H7 (cell line): ENCODE results near the gene SYN1. TPM values are rescaled to one million over a fixed set of nuclear protein-coding genes. Genes with fewer than 3 reads are reported as not detected.
"Not testable (repeated sequence)": the region's sequence is repeated elsewhere in the genome, so short reads cannot be mapped to it uniquely, and the experiment has no call there.

ENCODE experiments used
- DNase-seq: peaks from one replicate; pipeline ENCODE4 v3.0.0; 2012
- H3K27me3 ChIP-seq: 2 replicates; pipeline ENCODE4 v1.6.0; 2011; ENCODE audit warnings: mild to moderate bottlenecking, low read length; ENCODE audit not compliant: control insufficient read depth, insufficient read depth
- H3K36me3 ChIP-seq: replicated peaks from 2 replicates; pipeline ENCODE4 v1.5.1; 2011; ENCODE audit warnings: low read length; ENCODE audit not compliant: control insufficient read depth, insufficient read depth
- H3K4me3 ChIP-seq: 2 replicates; pipeline ENCODE4 v1.5.1; 2011; ENCODE audit warnings: low read depth, mild to moderate bottlenecking, control low read depth, low read length, moderate library complexity; ENCODE audit not compliant: insufficient read depth
- total RNA-seq: library from RNA; depleted of rRNA; stranded (reverse); fragments of >200 nt; shearing (Covaris generic); gene quantifications from 2 replicates; pipeline ENCODE4 v1.2.3, GENCODE V29; 2014; rRNA removed

Gene SYN1
- 0.81 and 2.1 TPM in 2 replicates for total RNA-seq

GRCh38 chrX:47619486-47620302, at the start of gene SYN1:
TSS of gene SYN1 (minus strand) at chrX:47619857. CDS start at chrX:47619728, 129 bp downstream.
- Histone ChIP-seq H3K36me3 (no peaks in the 10 kb centered on the region), H3K27me3 (peaks cover 3% of the 10 kb centered on the region; the same call in 1 of the 2 replicates), H3K4me3 (peak within 1 kb of the TSS; percentile 46)
- DNase-seq, result peak; percentile 94

- H3K4me3 ChIP-seq, H3K36me3 ChIP-seq, DNase-seq, H3K27me3 ChIP-seq: not testable (repeated sequence)
These were observed 46.1 kb upstream of the SYN1 start for GRCh38 chrX:47665797-47666196.

- no peak for DNase-seq
- no peaks in the 10 kb centered on the region for H3K36me3 ChIP-seq
- H3K27me3 ChIP-seq, result no peaks in the 10 kb centered on the region
- H3K4me3 ChIP-seq, result no peak overlapping the region
These were observed 45.1 kb upstream of the SYN1 start for GRCh38 chrX:47664737-47665136.

GRCh38 chrX:47662144-47662657, 42.5 kb upstream of the SYN1 start:
- Histone ChIP-seq H3K27me3 (no peaks in the 10 kb centered on the region), H3K4me3 (no peak overlapping the region), H3K36me3 (no peaks in the 10 kb centered on the region)
- DNase-seq, result no peak

- no peaks in the 10 kb centered on the region for H3K27me3 ChIP-seq
- peaks cover 1% of the 10 kb centered on the region for H3K36me3 ChIP-seq
These were observed 41.9 kb upstream of the SYN1 start for GRCh38 chrX:47661539-47661938.

GRCh38 chrX:47659421-47659726, 39.7 kb upstream of the SYN1 start:
- DNase-seq, result no peak
- H3K27me3 ChIP-seq, result no peaks in the 10 kb centered on the region
- peaks cover 6% of the 10 kb centered on the region for H3K36me3 ChIP-seq
- H3K4me3 ChIP-seq, result peak overlapping the region; percentile 8; the same call in 1 of the 2 replicates

More at GRCh38 chrX:47661539-47661938, 41.9 kb upstream of the SYN1 start:
- H3K4me3 ChIP-seq, result no peak overlapping the region
- DNase-seq, result no peak

GRCh38 chrX:47658684-47659420, 39.2 kb upstream of the SYN1 start, which contains the start of gene UXT:
TSS of gene UXT (minus strand) at chrX:47659180. CDS start at chrX:47658927, 253 bp downstream.
- DNase-seq, result peak; percentile 82
- Histone ChIP-seq H3K27me3 (no peaks in the 10 kb centered on the region), H3K4me3 (peak within 1 kb of the TSS; percentile 58), H3K36me3 (peaks cover 6% of the 10 kb centered on the region)

GRCh38 chrX:47658301-47658683, 38.6 kb upstream of the SYN1 start:
- no peak for DNase-seq
- Histone ChIP-seq H3K27me3 (no peaks in the 10 kb centered on the region), H3K36me3 (peaks cover 6% of the 10 kb centered on the region), H3K4me3 (peak overlapping the region; percentile 58)

GRCh38 chrX:47651043-47651905, 31.6 kb upstream of the SYN1 start:
- peaks cover 2% of the 10 kb centered on the region for H3K36me3 ChIP-seq
- DNase-seq, result peak; percentile 46
- peak overlapping the region; percentile 50 for H3K4me3 ChIP-seq
- no peaks in the 10 kb centered on the region for H3K27me3 ChIP-seq

GRCh38 chrX:47650164-47651042, 30.7 kb upstream of the SYN1 start, which contains the start of gene ELK1:
TSS of gene ELK1 (minus strand) at chrX:47650563. CDS start at chrX:47641441, 9,122 bp downstream.
- peak; percentile 94 for DNase-seq

GRCh38 chrX:47649781-47650163, 30.1 kb upstream of the SYN1 start:
- no peaks in the 10 kb centered on the region for H3K27me3 ChIP-seq
- DNase-seq, result no peak
- no peaks in the 10 kb centered on the region; the same call in 1 of the 2 replicates for H3K36me3 ChIP-seq
- peak overlapping the region; percentile 74 for H3K4me3 ChIP-seq

More at GRCh38 chrX:47650164-47651042, 30.7 kb upstream of the SYN1 start, which contains the start of gene ELK1:
- Histone ChIP-seq H3K4me3 (peak within 1 kb of the TSS; percentile 74), H3K36me3 (no peaks in the 10 kb centered on the region; the same call in 1 of the 2 replicates), H3K27me3 (no peaks in the 10 kb centered on the region)

GRCh38 chrX:47649271-47649670, 29.6 kb upstream of the SYN1 start:
- no peaks in the 10 kb centered on the region for H3K27me3 ChIP-seq
- DNase-seq, result no peak
- H3K36me3 ChIP-seq, result no peaks in the 10 kb centered on the region; the same call in 1 of the 2 replicates
- peak overlapping the region; percentile 74 for H3K4me3 ChIP-seq

- no peaks in the 10 kb centered on the region for H3K36me3 ChIP-seq
- H3K4me3 ChIP-seq, result no peak overlapping the region
- DNase-seq, result no peak
- no peaks in the 10 kb centered on the region for H3K27me3 ChIP-seq
These were observed 28.7 kb upstream of the SYN1 start for GRCh38 chrX:47648376-47648775.
